ENCODE measurements around the gene C1QTNF4. TPM values are rescaled to one million over a fixed set of nuclear protein-coding genes. Genes with fewer than 3 reads are reported as not detected.
A peak's percentile ranks its signal among the peaks of the same experiment; 100 is the strongest.

Gene C1QTNF4
- polyA plus RNA-seq, 4 donors: 1.3 to 7.6 (median 1.6) TPM

DNA sequence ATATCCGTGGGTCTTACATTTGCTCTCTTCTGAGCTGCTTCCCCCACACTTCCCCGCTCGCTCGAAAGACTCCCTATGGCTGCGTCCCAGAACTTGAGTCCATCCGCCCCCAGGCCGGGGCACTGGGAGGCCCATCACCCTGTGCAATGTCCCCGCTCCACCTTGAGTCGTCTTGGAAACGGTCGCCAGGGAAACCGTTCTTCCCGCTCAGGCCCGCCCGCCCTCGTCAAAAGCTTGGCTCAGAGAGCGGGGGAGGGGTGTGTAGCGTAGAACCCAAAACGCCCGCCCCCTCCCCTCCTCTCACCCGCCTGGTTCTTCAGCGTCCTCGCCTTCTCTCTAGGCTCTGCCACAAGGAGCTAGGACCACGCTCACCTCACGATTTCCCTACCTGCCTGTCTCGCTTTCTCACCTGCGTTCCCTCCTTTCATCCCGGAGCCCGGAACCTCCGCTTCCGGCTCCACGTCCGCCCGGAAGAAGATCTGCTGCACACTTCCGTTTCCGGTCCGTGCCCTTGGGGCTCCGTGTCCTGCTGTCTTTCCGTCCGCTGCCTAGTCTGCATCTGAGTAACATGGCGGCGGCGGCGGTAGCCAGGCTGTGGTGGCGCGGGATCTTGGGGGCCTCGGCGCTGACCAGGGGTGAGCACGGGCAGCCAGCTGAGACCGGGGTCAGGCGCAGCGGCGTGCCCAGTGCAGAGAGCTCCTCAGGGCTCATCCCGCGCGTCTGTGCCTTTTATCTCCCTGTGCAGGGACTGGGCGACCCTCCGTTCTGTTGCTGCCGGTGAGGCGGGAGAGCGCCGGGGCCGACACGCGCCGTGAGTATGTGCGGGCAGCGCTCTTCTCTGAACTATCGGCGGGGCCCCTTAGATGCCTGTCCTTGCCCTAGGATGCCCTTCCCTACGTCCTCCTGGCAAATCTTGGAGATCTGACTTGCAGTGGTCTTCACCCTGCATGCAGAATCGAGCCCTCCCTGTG, 15.4 kb downstream of the C1QTNF4 start, which contains the start of the genes KBTBD4 and NDUFS3:
Gene KBTBD4 (minus strand): TSS at position 447 of the 971 bp plus-strand sequence. CDS start 19 bp downstream, at position 428.
Gene NDUFS3 (plus strand): TSS at position 551 of the 971 bp plus-strand sequence. CDS start 18 bp downstream, at position 569.
- peaks cover 11 to 56% (median 22%) of the 10 kb centered on the region in 3 donors for H3K36me3 ChIP-seq (ENCODE audit: control insufficient read depth in 3 of 3, insufficient read depth in 2 of 3, low read depth in 1 of 3, low read length in 3 of 3)
- 0% methylated on average over 69 to 72 of the region's 72 CpGs for WGBS, 3 donors
- peak; percentile 94 to 97 for DNase-seq
- H3K9me3 ChIP-seq (ENCODE audit: control insufficient read depth in 2 of 2, insufficient read depth in 1 of 2, low read depth in 1 of 2, low read length in 1 of 2): no peaks in the 10 kb centered on the region
- FAIRE-seq: no peak
- H3K27ac ChIP-seq (ENCODE audit: low read depth in 1 of 3, low read length in 2 of 3): peak within 1 kb of the TSS; percentile 65 to 79 (median 69)
- H3K4me3 ChIP-seq (ENCODE audit: low read depth in 1 of 3, low read length in 3 of 3): peak within 1 kb of the TSS; percentile 69 to 91 (median 85)
- no peaks in the 10 kb centered on the region for H3K27me3 ChIP-seq (ENCODE audit: control insufficient read depth in 3 of 3, insufficient read depth in 3 of 3, low read length in 3 of 3)
- peaks cover 0 to 10% (median 5%) of the 10 kb centered on the region in 3 donors for H3K4me1 ChIP-seq (ENCODE audit: control insufficient read depth in 3 of 3, insufficient read depth in 2 of 3, low read depth in 1 of 3, low read length in 2 of 3)

DNA sequence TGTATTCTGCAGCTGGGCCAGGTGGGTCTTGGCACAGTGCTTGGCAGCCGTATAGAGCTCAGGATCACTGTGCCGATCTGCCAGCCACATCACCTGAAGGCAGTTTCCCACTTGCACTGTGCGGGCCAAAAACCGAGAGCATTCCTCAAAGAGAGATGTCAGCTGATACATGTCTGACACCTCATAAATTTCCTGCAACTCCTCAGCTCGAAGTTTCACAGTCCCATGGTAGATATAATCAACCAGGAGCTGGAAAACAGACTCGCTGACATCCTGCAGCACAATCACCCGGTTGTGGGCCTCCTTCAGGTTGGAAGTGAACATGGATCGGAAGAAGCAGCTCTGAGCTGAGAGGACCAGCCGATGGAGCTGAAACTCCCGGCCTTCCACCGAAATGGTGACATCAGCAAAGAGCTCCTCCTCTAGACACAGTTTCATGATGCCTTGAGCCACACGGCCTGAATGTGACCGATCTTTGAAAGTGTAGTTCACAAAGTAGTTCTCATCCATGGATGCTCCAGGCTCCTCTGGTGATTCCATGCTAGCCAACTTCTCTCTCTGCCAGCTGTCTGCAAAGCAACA, 16.7 kb downstream of the C1QTNF4 start:
- peaks cover 15 to 53% (median 18%) of the 10 kb centered on the region in 3 donors for H3K36me3 ChIP-seq (ENCODE audit: control insufficient read depth in 3 of 3, insufficient read depth in 2 of 3, low read depth in 1 of 3, low read length in 3 of 3)
- no peak overlapping the region for H3K4me3 ChIP-seq (ENCODE audit: low read depth in 1 of 3, low read length in 3 of 3)
- H3K27ac ChIP-seq (ENCODE audit: low read depth in 1 of 3, low read length in 2 of 3): no peak overlapping the region
- DNase-seq (no peak), FAIRE-seq (no peak)
- 81 to 87% (median 82%) methylated on average over 13 of the region's 13 CpGs for WGBS, 3 donors
- no peaks in the 10 kb centered on the region for H3K27me3 ChIP-seq (ENCODE audit: control insufficient read depth in 3 of 3, insufficient read depth in 3 of 3, low read length in 3 of 3)
- no peaks in the 10 kb centered on the region for H3K9me3 ChIP-seq (ENCODE audit: control insufficient read depth in 2 of 2, insufficient read depth in 1 of 2, low read depth in 1 of 2, low read length in 1 of 2)
- peaks cover 0 to 10% (median 5%) of the 10 kb centered on the region in 3 donors for H3K4me1 ChIP-seq (ENCODE audit: control insufficient read depth in 3 of 3, insufficient read depth in 2 of 3, low read depth in 1 of 3, low read length in 2 of 3)

DNA sequence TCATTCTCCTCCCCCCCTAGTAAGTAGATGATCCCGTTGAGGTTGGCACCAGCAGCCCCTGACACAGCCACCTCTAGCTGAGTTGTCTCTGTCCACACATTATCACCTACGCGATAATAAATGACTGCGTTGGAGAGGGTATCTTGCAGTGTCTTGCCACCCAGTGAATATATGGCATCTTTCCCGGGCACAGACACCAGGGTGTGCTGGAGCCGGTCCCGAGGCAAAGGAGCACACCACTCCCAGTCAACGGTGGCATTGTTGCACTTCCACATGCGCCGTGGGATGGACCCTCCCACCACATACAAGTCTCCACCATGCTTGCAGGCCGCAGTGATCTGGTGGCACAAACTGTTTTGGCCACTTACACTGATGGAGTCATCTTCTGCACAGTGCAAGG, 20.9 kb downstream of the C1QTNF4 start:
- DNase-seq: no peak
- no peak for FAIRE-seq
- Histone ChIP-seq H3K27ac (ENCODE audit: low read depth in 1 of 3, low read length in 2 of 3) (no peak overlapping the region), H3K27me3 (ENCODE audit: control insufficient read depth in 3 of 3, insufficient read depth in 3 of 3, low read length in 3 of 3) (no peaks in the 10 kb centered on the region), H3K4me3 (ENCODE audit: low read depth in 1 of 3, low read length in 3 of 3) (no peak overlapping the region), H3K9me3 (ENCODE audit: control insufficient read depth in 2 of 2, insufficient read depth in 1 of 2, low read depth in 1 of 2, low read length in 1 of 2) (no peaks in the 10 kb centered on the region), H3K36me3 (ENCODE audit: control insufficient read depth in 3 of 3, insufficient read depth in 2 of 3, low read depth in 1 of 3, low read length in 3 of 3) (peaks cover 12 to 52% (median 14%) of the 10 kb centered on the region in 3 donors), H3K4me1 (ENCODE audit: control insufficient read depth in 3 of 3, insufficient read depth in 2 of 3, low read depth in 1 of 3, low read length in 2 of 3) (peaks cover 0 to 8% (median 0%) of the 10 kb centered on the region in 3 donors)
- 90 to 92% (median 91%) methylated on average over 11 of the region's 11 CpGs for WGBS, 3 donors

DNA sequence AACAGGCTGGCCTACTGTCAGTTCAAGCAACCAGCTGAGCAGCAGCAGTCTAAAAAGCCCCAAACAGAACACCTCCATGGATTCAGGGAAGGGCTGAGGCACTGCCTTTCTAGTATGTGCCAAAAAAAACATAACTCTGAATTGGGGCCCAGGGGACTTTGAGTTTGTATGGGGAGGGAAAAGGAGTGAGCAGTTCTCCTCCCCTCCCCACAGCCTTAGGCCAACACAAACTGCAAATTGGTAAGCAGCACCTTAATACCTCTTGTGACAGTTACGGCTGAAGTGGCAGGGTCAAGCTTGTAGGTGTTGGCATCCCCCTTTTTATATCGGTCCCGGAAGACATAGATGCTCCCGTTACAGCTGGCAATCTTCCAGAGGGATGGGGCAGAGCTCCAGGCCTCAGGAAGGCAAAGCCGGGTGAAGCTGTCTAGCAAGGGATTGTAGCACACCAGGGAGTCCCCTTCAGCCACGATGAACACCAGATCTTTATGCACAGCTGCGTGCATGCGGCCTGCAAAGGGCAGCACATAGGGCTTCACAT, 21.4 kb downstream of the C1QTNF4 start:
- no peaks in the 10 kb centered on the region for H3K27me3 ChIP-seq (ENCODE audit: control insufficient read depth in 3 of 3, insufficient read depth in 3 of 3, low read length in 3 of 3)
- H3K9me3 ChIP-seq (ENCODE audit: control insufficient read depth in 2 of 2, insufficient read depth in 1 of 2, low read depth in 1 of 2, low read length in 1 of 2): no peaks in the 10 kb centered on the region
- H3K4me1 ChIP-seq (ENCODE audit: control insufficient read depth in 3 of 3, insufficient read depth in 2 of 3, low read depth in 1 of 3, low read length in 2 of 3): peaks cover 0 to 3% (median 0%) of the 10 kb centered on the region in 3 donors
- no peak overlapping the region for H3K27ac ChIP-seq (ENCODE audit: low read depth in 1 of 3, low read length in 2 of 3)
- H3K36me3 ChIP-seq (ENCODE audit: control insufficient read depth in 3 of 3, insufficient read depth in 2 of 3, low read depth in 1 of 3, low read length in 3 of 3): peaks cover 12 to 54% (median 14%) of the 10 kb centered on the region in 3 donors
- DNase-seq (no peak), FAIRE-seq (no peak)
- WGBS, 3 donors: 65 to 73% (median 67%) methylated on average over 8 of the region's 8 CpGs
- H3K4me3 ChIP-seq (ENCODE audit: low read depth in 1 of 3, low read length in 3 of 3): no peak overlapping the region

DNA sequence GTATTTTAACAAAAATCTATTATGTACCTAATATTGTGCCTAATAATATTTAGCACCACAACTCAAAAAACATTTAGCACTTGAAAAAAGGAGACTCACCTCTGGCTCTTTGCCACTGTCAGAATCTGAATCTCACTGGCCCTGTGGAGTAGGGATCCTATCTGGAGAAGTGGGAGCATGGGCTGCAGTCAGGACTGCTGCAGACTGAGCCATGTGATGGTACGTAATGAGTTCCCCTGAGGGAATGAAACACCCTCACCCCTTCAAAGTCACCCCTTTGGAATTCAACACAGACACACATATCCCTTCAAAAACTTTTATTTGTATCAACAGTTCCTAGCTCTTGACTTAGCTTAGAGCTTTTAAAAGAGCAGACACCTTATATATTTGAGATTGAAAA, 22.3 kb downstream of the C1QTNF4 start:
- Histone ChIP-seq H3K27ac (ENCODE audit: low read depth in 1 of 3, low read length in 2 of 3) (no peak overlapping the region), H3K36me3 (ENCODE audit: control insufficient read depth in 3 of 3, insufficient read depth in 2 of 3, low read depth in 1 of 3, low read length in 3 of 3) (peaks cover 12 to 51% (median 14%) of the 10 kb centered on the region in 3 donors), H3K4me1 (ENCODE audit: control insufficient read depth in 3 of 3, insufficient read depth in 2 of 3, low read depth in 1 of 3, low read length in 2 of 3) (no peaks in the 10 kb centered on the region), H3K4me3 (ENCODE audit: low read depth in 1 of 3, low read length in 3 of 3) (no peak overlapping the region), H3K27me3 (ENCODE audit: control insufficient read depth in 3 of 3, insufficient read depth in 3 of 3, low read length in 3 of 3) (no peaks in the 10 kb centered on the region), H3K9me3 (ENCODE audit: control insufficient read depth in 2 of 2, insufficient read depth in 1 of 2, low read depth in 1 of 2, low read length in 1 of 2) (no peaks in the 10 kb centered on the region)
- 84 to 96% (median 95%) methylated on average over 1 of the region's 1 CpG for WGBS, 3 donors
- no peak for FAIRE-seq
- no peak for DNase-seq

DNA sequence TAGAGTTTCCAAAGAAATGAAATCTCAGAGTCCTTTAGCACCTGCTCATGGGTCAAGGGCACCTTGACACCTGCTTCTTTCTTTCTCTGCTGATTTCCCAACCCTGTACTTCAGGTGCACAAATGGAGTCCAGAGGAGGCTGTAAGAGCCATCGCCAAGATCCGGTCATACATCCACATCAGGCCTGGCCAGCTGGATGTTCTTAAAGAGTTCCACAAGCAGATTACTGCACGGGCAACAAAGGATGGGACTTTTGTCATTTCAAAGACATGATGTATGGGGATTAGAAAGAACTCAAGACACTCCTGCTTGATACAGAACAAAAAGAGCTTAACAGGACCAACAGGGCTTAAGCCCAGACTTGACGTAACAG, 22.9 kb downstream of the C1QTNF4 start:
- DNase-seq (no peak), FAIRE-seq (no peak)
- no peak overlapping the region for H3K27ac ChIP-seq (ENCODE audit: low read depth in 1 of 3, low read length in 2 of 3)
- H3K4me3 ChIP-seq (ENCODE audit: low read depth in 1 of 3, low read length in 3 of 3): no peak overlapping the region
- no peaks in the 10 kb centered on the region for H3K27me3 ChIP-seq (ENCODE audit: control insufficient read depth in 3 of 3, insufficient read depth in 3 of 3, low read length in 3 of 3)
- H3K9me3 ChIP-seq (ENCODE audit: control insufficient read depth in 2 of 2, insufficient read depth in 1 of 2, low read depth in 1 of 2, low read length in 1 of 2): no peaks in the 10 kb centered on the region
- no peaks in the 10 kb centered on the region for H3K4me1 ChIP-seq (ENCODE audit: control insufficient read depth in 3 of 3, insufficient read depth in 2 of 3, low read depth in 1 of 3, low read length in 2 of 3)
- 87 to 91% (median 90%) methylated on average over 4 of the region's 4 CpGs for WGBS, 3 donors
- peaks cover 12 to 51% (median 14%) of the 10 kb centered on the region in 3 donors for H3K36me3 ChIP-seq (ENCODE audit: control insufficient read depth in 3 of 3, insufficient read depth in 2 of 3, low read depth in 1 of 3, low read length in 3 of 3)

DNA sequence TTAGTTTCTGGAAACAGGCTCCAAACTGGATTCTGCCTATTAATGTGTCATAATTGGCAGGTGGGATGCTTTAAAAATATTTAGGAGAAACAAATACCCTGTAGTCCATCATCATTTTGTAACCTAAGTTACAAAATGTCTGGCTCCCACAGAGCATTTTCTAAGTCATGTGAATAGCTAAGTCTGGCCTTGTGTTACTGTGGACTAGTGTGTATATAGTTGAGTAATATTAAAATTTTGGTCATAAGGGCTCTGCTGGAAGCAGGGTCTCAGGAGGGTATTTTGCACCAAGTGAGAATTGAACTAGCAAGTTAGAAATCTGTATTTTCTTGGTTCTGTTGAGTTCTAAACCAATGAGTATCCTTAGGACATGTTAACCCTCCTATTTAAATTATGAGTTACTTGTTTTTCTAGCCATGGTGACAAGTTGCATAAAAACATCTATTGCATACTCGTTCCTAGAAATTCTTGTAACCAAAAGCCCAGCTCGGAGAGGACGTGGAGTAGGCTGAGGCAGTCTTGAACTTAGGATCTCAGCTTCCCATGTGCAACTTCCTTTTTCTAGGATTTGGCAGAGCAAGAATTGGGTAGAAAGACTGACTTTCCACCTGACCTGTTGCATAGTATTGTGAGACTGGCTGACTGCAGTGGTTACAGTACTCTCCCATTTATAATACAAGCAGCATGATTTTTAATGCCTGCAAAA, 23.4 kb downstream of the C1QTNF4 start:
- FAIRE-seq: no peak
- Histone ChIP-seq H3K27ac (ENCODE audit: low read depth in 1 of 3, low read length in 2 of 3) (no peak overlapping the region), H3K27me3 (ENCODE audit: control insufficient read depth in 3 of 3, insufficient read depth in 3 of 3, low read length in 3 of 3) (no peaks in the 10 kb centered on the region), H3K4me3 (ENCODE audit: low read depth in 1 of 3, low read length in 3 of 3) (no peak overlapping the region), H3K9me3 (ENCODE audit: control insufficient read depth in 2 of 2, insufficient read depth in 1 of 2, low read depth in 1 of 2, low read length in 1 of 2) (no peaks in the 10 kb centered on the region), H3K4me1 (ENCODE audit: control insufficient read depth in 3 of 3, insufficient read depth in 2 of 3, low read depth in 1 of 3, low read length in 2 of 3) (no peaks in the 10 kb centered on the region), H3K36me3 (ENCODE audit: control insufficient read depth in 3 of 3, insufficient read depth in 2 of 3, low read depth in 1 of 3, low read length in 3 of 3) (peaks cover 12 to 49% (median 14%) of the 10 kb centered on the region in 3 donors)
- WGBS, 3 donors: 86 to 94% (median 89%) methylated on average over 3 of the region's 3 CpGs
- DNase-seq: no peak

DNA sequence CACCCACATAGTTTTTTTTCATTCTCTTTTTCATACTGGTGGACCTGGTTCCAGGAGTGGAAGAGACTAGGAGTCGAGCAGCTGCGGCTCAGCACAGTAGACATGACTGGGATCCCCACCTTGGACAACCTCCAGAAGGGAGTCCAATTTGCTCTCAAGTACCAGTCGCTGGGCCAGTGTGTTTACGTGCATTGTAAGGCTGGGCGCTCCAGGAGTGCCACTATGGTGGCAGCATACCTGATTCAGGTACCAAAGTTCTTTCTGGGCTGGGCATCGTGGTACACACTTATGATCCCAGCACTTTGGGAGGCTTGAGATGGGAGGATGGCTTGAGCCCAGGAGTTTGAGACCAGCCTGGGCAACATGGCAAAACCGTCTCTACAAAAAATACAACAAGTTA, 24.6 kb downstream of the C1QTNF4 start:
- Histone ChIP-seq H3K4me1 (ENCODE audit: control insufficient read depth in 3 of 3, insufficient read depth in 2 of 3, low read depth in 1 of 3, low read length in 2 of 3) (peaks cover 0 to 5% (median 0%) of the 10 kb centered on the region in 3 donors), H3K36me3 (ENCODE audit: control insufficient read depth in 3 of 3, insufficient read depth in 2 of 3, low read depth in 1 of 3, low read length in 3 of 3) (peaks cover 11 to 42% (median 12%) of the 10 kb centered on the region in 3 donors), H3K27ac (ENCODE audit: low read depth in 1 of 3, low read length in 2 of 3) (no peak overlapping the region), H3K4me3 (ENCODE audit: low read depth in 1 of 3, low read length in 3 of 3) (no peak overlapping the region), H3K9me3 (ENCODE audit: control insufficient read depth in 2 of 2, insufficient read depth in 1 of 2, low read depth in 1 of 2, low read length in 1 of 2) (no peaks in the 10 kb centered on the region), H3K27me3 (ENCODE audit: control insufficient read depth in 3 of 3, insufficient read depth in 3 of 3, low read length in 3 of 3) (no peaks in the 10 kb centered on the region)
- WGBS, 3 donors: 94 to 99% (median 98%) methylated on average over 7 of the region's 7 CpGs
- no peak for DNase-seq
- no peak for FAIRE-seq
